Astrocyte (in vitro differentiated cells and primary cell): Measurements from ENCODE around the gene UGT2B28.
"Not testable (repeated sequence)": the region's sequence is repeated elsewhere in the genome, so short reads cannot be mapped to it uniquely, and the experiment has no call there.

Experiments
- CTCF ChIP-seq: IDR thresholded peaks from 2 replicates; pipeline ENCODE4 v1.5.1; 2011; ENCODE audit warnings: low read depth, mild to moderate bottlenecking, inconsistent platforms, low read length, moderate library complexity; ENCODE audit not compliant: insufficient read depth
- EZH2 ChIP-seq: IDR thresholded peaks from 2 replicates; pipeline ENCODE4 v1.6.1; 2012; ENCODE audit warnings: mild to moderate bottlenecking, low read length, inconsistent platforms; ENCODE audit not compliant: insufficient read depth

GRCh38 chr4:69335485-69335884 is 55.2 kb downstream of the UGT2B28 start:
- TF ChIP-seq CTCF: peak; percentile 21
- not testable (repeated sequence) for TF ChIP-seq EZH2
